Measurements from ENCODE around the gene TPD52L1. TPM values are rescaled to one million over a fixed set of nuclear protein-coding genes. Genes with fewer than 3 reads are reported as not detected.

Gene TPD52L1
- total and polyA plus RNA-seq, 2 donors (not counting 3 experiments of a cell fraction or from before 2014, with no cell fraction given): 0.29 to 0.37 TPM

DNA sequence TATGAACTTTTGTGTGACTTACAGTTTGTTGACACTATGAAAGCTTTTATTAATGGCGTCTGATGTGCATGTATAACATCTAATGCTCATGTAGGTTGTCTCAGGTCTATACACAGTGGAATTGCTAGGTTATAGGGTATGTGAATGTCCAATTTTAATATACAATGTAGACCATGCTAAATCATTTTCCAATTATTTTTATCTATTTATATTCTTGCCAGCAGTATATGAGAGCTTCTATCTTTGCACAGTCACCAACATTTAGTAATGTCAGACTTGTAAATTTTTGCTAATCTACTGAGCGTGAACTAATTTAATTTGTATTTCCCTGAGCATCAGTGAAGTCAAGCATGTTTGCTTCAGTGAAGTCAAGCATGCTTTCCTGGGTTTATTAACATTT, 64.4 kb downstream of the TPD52L1 start:
- Histone ChIP-seq H2AFZ (ENCODE audit: low read depth, low read length) (no peak overlapping the region), H3K79me2 (ENCODE audit: control insufficient read depth, insufficient read depth, low read length) (no peaks in the 10 kb centered on the region), H3K36me3 (ENCODE audit: control insufficient read depth in 2 of 2, extremely low read depth in 1 of 2, insufficient read depth in 2 of 2, low read length in 2 of 2) (no peaks in the 10 kb centered on the region), H3K27ac (ENCODE audit: insufficient read depth, low read depth, low read length) (no peak overlapping the region), H4K20me1 (replicated peaks; ENCODE audit: control insufficient read depth, extremely low read depth, insufficient read depth, low read length) (no peaks in the 10 kb centered on the region), H3K9me1 (replicated peaks; ENCODE audit: control insufficient read depth, extremely low read depth, insufficient read depth, low read length) (no peaks in the 10 kb centered on the region), H3K4me3 (replicated peaks in 1 of 3; ENCODE audit: insufficient read depth in 1 of 3, low read depth in 1 of 3, low read length in 3 of 3) (no peak overlapping the region), H3K4me1 (ENCODE audit: control insufficient read depth, extremely low read depth, insufficient read depth, low read length) (no peaks in the 10 kb centered on the region), H3K4me2 (ENCODE audit: insufficient read depth, low read length) (no peak overlapping the region), H3K27me3 (ENCODE audit: control insufficient read depth in 2 of 2, insufficient read depth in 2 of 2, low read length in 2 of 2) (no peaks in the 10 kb centered on the region), H3K9ac (replicated peaks; ENCODE audit: extremely low read depth, insufficient read depth, low read length) (no peak overlapping the region), H3K9me3 (replicated peaks; ENCODE audit: control insufficient read depth, insufficient read depth, low read length) (no peaks in the 10 kb centered on the region)
- DNase-seq (ENCODE audit: low read depth, low spot score): no peak
- BruUV-seq (replicated peaks): no TSS peak
- ChIA-PET CTCF (interaction anchor here (0.8 kb wide), 1 partner anchor 26 kb away, joined by 3 read pairs; no protein-coding TSS in a partner anchor), POLR2A (no interaction called here)
- FAIRE-seq: no peak
- dilution Hi-C loops (cut with MboI; ENCODE audit: extremely low pct_ligation_motif_present, low sequenced_read_pairs): no loop called here
- TF ChIP-seq EZH2 (IDR thresholded peaks at IDR 0.05; ENCODE audit: borderline replicate concordance, low read depth, low read length, severe bottlenecking): no peak
- intact Hi-C loops (cut with micrococcal nuclease): no loop called here

DNA sequence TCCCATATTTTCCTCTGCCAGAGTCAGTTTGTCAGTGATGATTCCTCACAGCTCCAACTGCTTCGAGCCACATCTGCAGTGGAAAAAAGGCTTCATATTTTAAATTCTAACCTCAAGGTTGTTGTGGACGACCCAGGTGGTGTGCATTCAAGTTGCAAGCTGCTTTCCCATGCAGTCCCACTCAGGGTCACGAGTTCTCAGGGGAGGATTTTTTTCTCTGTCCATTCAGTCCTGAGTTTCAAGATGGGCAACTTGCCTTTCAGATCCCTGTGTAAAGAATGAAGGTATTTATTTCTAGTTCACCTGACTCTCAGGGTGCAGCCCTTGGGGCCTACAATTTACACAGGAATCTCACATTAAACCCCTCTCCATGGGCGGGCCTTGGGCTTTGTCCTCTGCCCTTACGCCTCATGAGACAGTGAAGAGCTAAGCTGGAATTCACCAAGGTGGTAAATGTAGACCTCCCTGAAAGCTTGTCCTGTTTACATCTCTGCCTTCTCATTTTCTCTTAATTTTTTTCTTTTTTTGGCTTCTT, 65.9 kb downstream of the TPD52L1 start:
- ChIA-PET POLR2A (no interaction called here), CTCF (interaction anchor here (1.6 kb wide), 1 partner anchor 9 kb away, joined by 3 read pairs; no protein-coding TSS in a partner anchor)
- H3K4me3 ChIP-seq (replicated peaks in 1 of 3; ENCODE audit: insufficient read depth in 1 of 3, low read depth in 1 of 3, low read length in 3 of 3): no peak overlapping the region

More for the DNA sequence above, 65.9 kb downstream of the TPD52L1 start:
- TF ChIP-seq, protein P1, sequence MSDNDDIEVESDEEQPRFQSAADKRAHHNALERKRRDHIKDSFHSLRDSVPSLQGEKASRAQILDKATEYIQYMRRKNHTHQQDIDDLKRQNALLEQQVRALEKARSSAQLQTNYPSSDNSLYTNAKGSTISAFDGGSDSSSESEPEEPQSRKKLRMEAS (IDR thresholded peaks at IDR 0.05; ENCODE audit: insufficient read depth, insufficient read length): no peak
- TF ChIP-seq, protein P2, sequence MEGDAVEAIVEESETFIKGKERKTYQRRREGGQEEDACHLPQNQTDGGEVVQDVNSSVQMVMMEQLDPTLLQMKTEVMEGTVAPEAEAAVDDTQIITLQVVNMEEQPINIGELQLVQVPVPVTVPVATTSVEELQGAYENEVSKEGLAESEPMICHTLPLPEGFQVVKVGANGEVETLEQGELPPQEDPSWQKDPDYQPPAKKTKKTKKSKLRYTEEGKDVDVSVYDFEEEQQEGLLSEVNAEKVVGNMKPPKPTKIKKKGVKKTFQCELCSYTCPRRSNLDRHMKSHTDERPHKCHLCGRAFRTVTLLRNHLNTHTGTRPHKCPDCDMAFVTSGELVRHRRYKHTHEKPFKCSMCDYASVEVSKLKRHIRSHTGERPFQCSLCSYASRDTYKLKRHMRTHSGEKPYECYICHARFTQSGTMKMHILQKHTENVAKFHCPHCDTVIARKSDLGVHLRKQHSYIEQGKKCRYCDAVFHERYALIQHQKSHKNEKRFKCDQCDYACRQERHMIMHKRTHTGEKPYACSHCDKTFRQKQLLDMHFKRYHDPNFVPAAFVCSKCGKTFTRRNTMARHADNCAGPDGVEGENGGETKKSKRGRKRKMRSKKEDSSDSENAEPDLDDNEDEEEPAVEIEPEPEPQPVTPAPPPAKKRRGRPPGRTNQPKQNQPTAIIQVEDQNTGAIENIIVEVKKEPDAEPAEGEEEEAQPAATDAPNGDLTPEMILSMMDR (IDR thresholded peaks at IDR 0.05; ENCODE audit: extremely low read depth in 1 of 2, insufficient read depth in 1 of 2, low read depth in 1 of 2, low read length in 2 of 2): no peak
- no peak for TF ChIP-seq POLR2AphosphoS5 (IDR thresholded peaks at IDR 0.05; ENCODE audit: insufficient read depth, low read depth, low read length)
- no peak for TF ChIP-seq JUN (IDR thresholded peaks at IDR 0.05; ENCODE audit: borderline replicate concordance, insufficient read depth, insufficient read length, low read depth)
- TF ChIP-seq FOS (IDR thresholded peaks at IDR 0.05; ENCODE audit: borderline replicate concordance, insufficient read depth, low read length): no peak
- no peak for TF ChIP-seq GATA2 (IDR thresholded peaks at IDR 0.05; ENCODE audit: insufficient read depth, insufficient read length, low read depth, low read length)
- no peak for TF ChIP-seq EZH2 (IDR thresholded peaks at IDR 0.05; ENCODE audit: borderline replicate concordance, low read depth, low read length, severe bottlenecking)
- no peak for TF ChIP-seq POLR2A (IDR thresholded peaks at IDR 0.05; ENCODE audit: low read depth, low read length)
- TF ChIP-seq MYC (IDR thresholded peaks at IDR 0.05; ENCODE audit: low read depth, low read length): no peak
- no peak overlapping the region for H2AFZ ChIP-seq (ENCODE audit: low read depth, low read length)
- no peak for DNase-seq (ENCODE audit: low read depth, low spot score)
- H3K9me1 ChIP-seq (replicated peaks; ENCODE audit: control insufficient read depth, extremely low read depth, insufficient read depth, low read length): no peaks in the 10 kb centered on the region
- BruUV-seq (replicated peaks): no TSS peak
- no peaks in the 10 kb centered on the region for H4K20me1 ChIP-seq (replicated peaks; ENCODE audit: control insufficient read depth, extremely low read depth, insufficient read depth, low read length)
- no peaks in the 10 kb centered on the region for H3K27me3 ChIP-seq (ENCODE audit: control insufficient read depth in 2 of 2, insufficient read depth in 2 of 2, low read length in 2 of 2)
- H3K9me3 ChIP-seq (replicated peaks; ENCODE audit: control insufficient read depth, insufficient read depth, low read length): no peaks in the 10 kb centered on the region
- intact Hi-C loops (cut with micrococcal nuclease) (no loop called here), dilution Hi-C loops (cut with MboI; ENCODE audit: extremely low pct_ligation_motif_present, low sequenced_read_pairs) (no loop called here)
- H3K27ac ChIP-seq (ENCODE audit: insufficient read depth, low read depth, low read length): no peak overlapping the region
- no peak for FAIRE-seq
- H3K36me3 ChIP-seq (ENCODE audit: control insufficient read depth in 2 of 2, extremely low read depth in 1 of 2, insufficient read depth in 2 of 2, low read length in 2 of 2): no peaks in the 10 kb centered on the region
- no peak overlapping the region for H3K4me2 ChIP-seq (ENCODE audit: insufficient read depth, low read length)
- H3K4me1 ChIP-seq (ENCODE audit: control insufficient read depth, extremely low read depth, insufficient read depth, low read length): no peaks in the 10 kb centered on the region
- H3K79me2 ChIP-seq (ENCODE audit: control insufficient read depth, insufficient read depth, low read length): no peaks in the 10 kb centered on the region
- H3K9ac ChIP-seq (replicated peaks; ENCODE audit: extremely low read depth, insufficient read depth, low read length): no peak overlapping the region

Data from endothelial cell of umbilical vein (primary cell).